IMR-90 (cell line): ENCODE data around the gene HENMT1. TPM values are rescaled to one million over a fixed set of nuclear protein-coding genes. Genes with fewer than 3 reads are reported as not detected.
A peak's percentile ranks its signal among the peaks of the same experiment; 100 is the strongest.

ENCODE experiments used
- ATAC-seq: fragments of 200-7000 bp; cut with Tn5 transposase; 2 replicates; pipeline ENCODE4 v1.9.1; 2020; ENCODE audit warnings: low read depth, mild to moderate bottlenecking, moderate library complexity
- BruUV-seq: library from RNA; stranded (reverse); fragments of 400-500 nt; replicated peaks from 2 replicates; lab custom pipeline; 2021; lab: Mats Ljungman, UMichigan
- CTCF ChIA-PET: fragments of 300-600 bp; formaldehyde crosslinking; extraction: SDS; loops from one replicate; lab custom pipeline; 2021; ENCODE audit warnings: antibody characterized with exemption; lab: Yijun Ruan, JAX
- POLR2A ChIA-PET: fragments of 300-600 bp; sonication (Branson Sonifier 250); formaldehyde crosslinking; loops from one replicate; lab custom pipeline; 2022; ENCODE audit warnings: antibody characterized with exemption; ENCODE audit not compliant: unreplicated experiment; lab: Charles Lee
- DNase-seq: peaks from one replicate; pipeline ENCODE4 v3.0.0; 2013
- H2AFZ ChIP-seq: replicated peaks from 2 replicates; pipeline ENCODE3; 2013; ENCODE audit warnings: low read length, mild to moderate bottlenecking; ENCODE audit not compliant: poor library complexity
- H2AK5ac ChIP-seq: 2 replicates; pipeline ENCODE4 v1.6.1; 2013; ENCODE audit warnings: low read depth, low read length, inconsistent platforms
- H2AK9ac ChIP-seq: replicated peaks from 2 replicates; pipeline ENCODE3; 2013; ENCODE audit warnings: mild to moderate bottlenecking, low read depth, low read length, moderate library complexity; ENCODE audit not compliant: poor library complexity
- H2BK120ac ChIP-seq: 2 replicates; pipeline ENCODE4 v1.6.1; 2013; ENCODE audit warnings: low read depth, low read length, inconsistent platforms
- H2BK15ac ChIP-seq: 3 replicates; pipeline ENCODE4 v1.6.1; 2013; ENCODE audit warnings: low read depth, low read length, inconsistent platforms
- H2BK20ac ChIP-seq: 2 replicates; pipeline ENCODE4 v1.6.1; 2013; ENCODE audit warnings: low read depth, mild to moderate bottlenecking, inconsistent platforms, low read length, moderate library complexity
- H2BK5ac ChIP-seq: 2 replicates; pipeline ENCODE4 v1.6.1; 2013; ENCODE audit warnings: mild to moderate bottlenecking, low read depth, low read length, inconsistent platforms; ENCODE audit not compliant: poor library complexity, severe bottlenecking
- H3K14ac ChIP-seq: replicated peaks from 2 replicates; pipeline ENCODE4 v1.6.1; 2013; ENCODE audit warnings: low read depth, low read length, inconsistent platforms
- H3K18ac ChIP-seq: 2 replicates; pipeline ENCODE4 v1.6.1; 2013; ENCODE audit warnings: low read depth, low read length, control low read depth
- H3K23ac ChIP-seq: 2 replicates; pipeline ENCODE4 v1.6.1; 2013; ENCODE audit warnings: low read depth, low read length, inconsistent platforms
- H3K27ac ChIP-seq: 2 replicates; pipeline ENCODE4 v1.5.1; 2013; ENCODE audit warnings: mild to moderate bottlenecking, control low read depth, low read length; ENCODE audit not compliant: insufficient read depth
- H3K27me3 ChIP-seq: 2 replicates; pipeline ENCODE4 v1.6.1; 2013; ENCODE audit warnings: low read length; ENCODE audit not compliant: control insufficient read depth, insufficient read depth
- H3K36me3 ChIP-seq: 2 replicates; pipeline ENCODE4 v1.6.1; 2013; ENCODE audit warnings: low read length, mixed read lengths; ENCODE audit not compliant: control insufficient read depth, insufficient read depth
- H3K4ac ChIP-seq: 2 replicates; pipeline ENCODE4 v1.6.1; 2013; ENCODE audit warnings: low read depth, low read length, inconsistent platforms
- H3K4me1 ChIP-seq: 2 replicates; pipeline ENCODE4 v1.6.1; 2013; ENCODE audit warnings: low read length, mixed read lengths; ENCODE audit not compliant: control insufficient read depth, insufficient read depth
- H3K4me2 ChIP-seq: 2 replicates; pipeline ENCODE4 v1.6.1; 2013; ENCODE audit warnings: low read depth, mild to moderate bottlenecking, control low read depth, low read length, moderate library complexity
- H3K4me3 ChIP-seq: 2 replicates; pipeline ENCODE4 v1.5.1; 2013; ENCODE audit warnings: low read depth, mild to moderate bottlenecking, control low read depth, low read length, moderate library complexity; ENCODE audit not compliant: insufficient read depth
- H3K56ac ChIP-seq: 2 replicates; pipeline ENCODE4 v1.6.1; 2013; ENCODE audit warnings: low read length, inconsistent platforms; ENCODE audit not compliant: insufficient read depth; ENCODE audit errors: extremely low read depth
- H3K79me1 ChIP-seq, 2 experiments: 2 replicates each; pipeline ENCODE4 v1.6.1; 2013; ENCODE audit warnings: low read length in 2 of 2, inconsistent platforms in 1 of 2, low read depth in 1 of 2
- H3K9ac ChIP-seq: 2 replicates; pipeline ENCODE4 v1.6.1; 2013; ENCODE audit warnings: low read depth, low read length, control low read depth
- H3K9me1 ChIP-seq: 2 replicates; pipeline ENCODE4 v1.6.1; 2013; ENCODE audit warnings: low read length, inconsistent platforms; ENCODE audit not compliant: insufficient read depth
- H3K9me3 ChIP-seq: 2 replicates; pipeline ENCODE4 v1.6.1; 2013; ENCODE audit warnings: low read length; ENCODE audit not compliant: control insufficient read depth, insufficient read depth
- H4K20me1 ChIP-seq: 2 replicates; pipeline ENCODE4 v1.6.1; 2013; ENCODE audit warnings: low read length, inconsistent platforms; ENCODE audit not compliant: insufficient read depth
- H4K5ac ChIP-seq: 2 replicates; pipeline ENCODE4 v1.6.1; 2013; ENCODE audit warnings: mild to moderate bottlenecking, low read depth, low read length, control low read depth
- H4K8ac ChIP-seq, 2 experiments: 2 replicates each; pipeline ENCODE4 v1.6.1; 2013; ENCODE audit warnings: low read depth in 2 of 2, low read length in 2 of 2, control low read depth in 1 of 2, inconsistent platforms in 1 of 2
- H4K91ac ChIP-seq: 2 replicates; pipeline ENCODE4 v1.6.1; 2013; ENCODE audit warnings: low read depth, low read length, inconsistent platforms; ENCODE audit not compliant: insufficient read depth
- CHD1 ChIP-seq: IDR thresholded peaks from 2 replicates; pipeline ENCODE4 v1.6.1; 2012; ENCODE audit warnings: low read depth, low read length, improper control_type of control experiment
- RFX5 ChIP-seq: IDR thresholded peaks from 2 replicates; pipeline ENCODE4 v1.8.0; 2012; ENCODE audit warnings: low read depth, mild to moderate bottlenecking, low read length, moderate library complexity
- WGBS, 2 experiments: methylation state at CpG; one replicate each; pipeline versions ENCODE4 v1.1.5 to v1.1.7; 2013; ENCODE audit warnings: missing lambda C conversion rate in 2 of 2; ENCODE audit not compliant: insufficient read length in 1 of 2; ENCODE audit errors: extremely low coverage in 2 of 2; 5-methylcytosine and 5-hydroxymethylcytosine counted together
- dilution Hi-C: fragments of 300-500 bp; cut with HindIII; formaldehyde crosslinking; loops from one replicate; pipeline ENCODE4 v1.14.3; 2018; ENCODE audit warnings: low sequenced_read_pairs; ENCODE audit not compliant: unreplicated experiment
- in situ Hi-C: fragments of 300-500 bp; cut with MboI; formaldehyde crosslinking; loops from 3 replicates; pipeline ENCODE4 v1.14.3; 2019; ENCODE audit warnings: low sequenced_read_pairs, inconsistent platforms, mixed read lengths
- intact Hi-C: fragments of 100-400 bp; cut with micrococcal nuclease; formaldehyde crosslinking; loops from 2 replicates; pipeline ENCODE4 v1.10.0; 2022
- polyA plus RNA-seq, 3 experiments: library from polyadenylated mRNA; depleted of rRNA; stranded (reverse); fragments of >200 nt; gene quantifications; 2 replicates each; pipeline ENCODE4 v1.2.3, GENCODE V29; 2012; ENCODE audit warnings: low replicate concordance in 1 of 3
- total RNA-seq: library from RNA; depleted of rRNA; stranded (reverse); fragments of >200 nt; gene quantifications from 2 replicates; pipeline ENCODE4 v1.2.3, GENCODE V29; 2012

Gene HENMT1
- total and polyA plus RNA-seq, 2 of the 4 experiments (the other 2 are of a cell fraction) = 0.54 to 0.67 TPM

- Histone ChIP-seq H3K4ac (no peak overlapping the region), H3K9me1 (no peaks in the 10 kb centered on the region), H2BK5ac (no peak overlapping the region), H3K4me2 (no peak overlapping the region), H2AK9ac (no peak overlapping the region), H3K79me1 (no peaks in the 10 kb centered on the region), H2BK120ac (no peak overlapping the region), H3K4me1 (peaks cover 2% of the 10 kb centered on the region; the same call in 1 of the 2 replicates), H2BK20ac (no peak overlapping the region), H3K56ac (no peak overlapping the region), H4K20me1 (no peaks in the 10 kb centered on the region), H4K5ac (no peak overlapping the region), H2AFZ (no peak overlapping the region), H3K14ac (no peak overlapping the region), H3K9me3 (no peaks in the 10 kb centered on the region), H3K23ac (no peak overlapping the region), H3K4me3 (no peak overlapping the region), H4K91ac (no peak overlapping the region), H2AK5ac (no peak overlapping the region), H3K27me3 (no peaks in the 10 kb centered on the region), H3K9ac (no peak overlapping the region), H2BK15ac (no peak overlapping the region), H3K18ac (no peak overlapping the region), H4K8ac (no peak overlapping the region), H3K27ac (no peak overlapping the region), H3K36me3 (no peaks in the 10 kb centered on the region)
- in situ Hi-C loops = no loop called here
- ATAC-seq = no peak
- CTCF ChIA-PET = interaction anchor here (0.5 to 1.5 kb wide), 2 partner anchors 14 to 42 kb away, joined by 3 read pairs; no protein-coding TSS in a partner anchor
- no peak for TF ChIP-seq CHD1
- no peak for TF ChIP-seq RFX5
- POLR2A ChIA-PET = no interaction called here
- intact Hi-C loops = no loop called here
- peak; percentile 27 for DNase-seq
- no CpG with 5 or more reads among the region's 5 CpGs for WGBS, 2 experiments
- dilution Hi-C loops = no loop called here
- BruUV-seq = no TSS peak
Observed at GRCh38 chr1:108657356-108658080, 3.4 kb downstream of the HENMT1 start.
